ENCODE results near the gene COL27A1.

GRCh38 chr9:114282507-114282906, 127.2 kb downstream of the COL27A1 start:
- TF ChIP-seq, protein P1, sequence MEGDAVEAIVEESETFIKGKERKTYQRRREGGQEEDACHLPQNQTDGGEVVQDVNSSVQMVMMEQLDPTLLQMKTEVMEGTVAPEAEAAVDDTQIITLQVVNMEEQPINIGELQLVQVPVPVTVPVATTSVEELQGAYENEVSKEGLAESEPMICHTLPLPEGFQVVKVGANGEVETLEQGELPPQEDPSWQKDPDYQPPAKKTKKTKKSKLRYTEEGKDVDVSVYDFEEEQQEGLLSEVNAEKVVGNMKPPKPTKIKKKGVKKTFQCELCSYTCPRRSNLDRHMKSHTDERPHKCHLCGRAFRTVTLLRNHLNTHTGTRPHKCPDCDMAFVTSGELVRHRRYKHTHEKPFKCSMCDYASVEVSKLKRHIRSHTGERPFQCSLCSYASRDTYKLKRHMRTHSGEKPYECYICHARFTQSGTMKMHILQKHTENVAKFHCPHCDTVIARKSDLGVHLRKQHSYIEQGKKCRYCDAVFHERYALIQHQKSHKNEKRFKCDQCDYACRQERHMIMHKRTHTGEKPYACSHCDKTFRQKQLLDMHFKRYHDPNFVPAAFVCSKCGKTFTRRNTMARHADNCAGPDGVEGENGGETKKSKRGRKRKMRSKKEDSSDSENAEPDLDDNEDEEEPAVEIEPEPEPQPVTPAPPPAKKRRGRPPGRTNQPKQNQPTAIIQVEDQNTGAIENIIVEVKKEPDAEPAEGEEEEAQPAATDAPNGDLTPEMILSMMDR (IDR thresholded peaks at IDR 0.05): no peak
- no peak for TF ChIP-seq EP300 (IDR thresholded peaks at IDR 0.05; ENCODE audit: low read depth)

Measured in transverse colon (tissue), 3 donors.